NCI-H510A treated with DMSO at 0.1 percent for 48 hours (cell line): ENCODE data around the gene KDM2B.

ENCODE experiments used
- DNase-seq: peaks from one replicate; lab custom pipeline; 2025; lab: John Stamatoyannopoulos, UW

The KDM2B gene

GRCh38 chr12:121560392-121561008 lies 20.3 kb downstream of the KDM2B start:
- DNase-seq, result no peak

- no peak for DNase-seq
Observed at GRCh38 chr12:121558956-121559355, 21.9 kb downstream of the KDM2B start.

GRCh38 chr12:121550974-121551634 lies 29.7 kb downstream of the KDM2B start:
- DNase-seq, result peak; percentile 72

GRCh38 chr12:121549075-121549474 lies 31.7 kb downstream of the KDM2B start:
- no peak for DNase-seq

GRCh38 chr12:121545480-121545879 lies 35.3 kb downstream of the KDM2B start:
- DNase-seq, result no peak

- no peak for DNase-seq
Observed at GRCh38 chr12:121543786-121544185, 37.0 kb downstream of the KDM2B start.

GRCh38 chr12:121539908-121540307 lies 40.9 kb downstream of the KDM2B start:
- DNase-seq, result no peak

GRCh38 chr12:121538699-121539061 lies 42.1 kb downstream of the KDM2B start:
- peak; percentile 51 for DNase-seq

GRCh38 chr12:121537814-121538698 lies 42.8 kb downstream of the KDM2B start:
- no peak for DNase-seq

- DNase-seq, result peak; percentile 80
Observed at GRCh38 chr12:121536899-121537813, 43.7 kb downstream of the KDM2B start.

GRCh38 chr12:121536054-121536898 lies 44.5 kb downstream of the KDM2B start:
- peak; percentile 83 for DNase-seq

- DNase-seq, result no peak
Observed at GRCh38 chr12:121535150-121536053, 45.4 kb downstream of the KDM2B start.

GRCh38 chr12:121534495-121535148 lies 46.2 kb downstream of the KDM2B start:
- DNase-seq, result no peak

GRCh38 chr12:121533394-121534090 lies 47.3 kb downstream of the KDM2B start:
- DNase-seq, result no peak

- DNase-seq, result no peak
Observed at GRCh38 chr12:121532503-121533393, 48.1 kb downstream of the KDM2B start.

GRCh38 chr12:121531356-121531750 lies 49.5 kb downstream of the KDM2B start:
- no peak for DNase-seq

- DNase-seq, result no peak
Observed at GRCh38 chr12:121530600-121531355, 50.0 kb downstream of the KDM2B start.
